Ishikawa (cell line): ENCODE results near the gene DHX8.

Experiments
- CREB1 ChIP-seq: IDR thresholded peaks from 2 replicates; pipeline ENCODE4 v1.6.1; 2012; ENCODE audit warnings: low read depth
- EP300 ChIP-seq: IDR thresholded peaks from 2 replicates; pipeline ENCODE4 v1.6.1; 2012; ENCODE audit warnings: borderline replicate concordance
- NFIC ChIP-seq: IDR thresholded peaks from 2 replicates; pipeline ENCODE4 v1.6.1; 2012
- TAF1 ChIP-seq: IDR thresholded peaks from 2 replicates; pipeline ENCODE4 v1.6.1; 2012; ENCODE audit warnings: low read depth, mild to moderate bottlenecking
- YY1 ChIP-seq: IDR thresholded peaks from 2 replicates; pipeline ENCODE4 v1.6.1; 2012; ENCODE audit warnings: low read depth

DNA sequence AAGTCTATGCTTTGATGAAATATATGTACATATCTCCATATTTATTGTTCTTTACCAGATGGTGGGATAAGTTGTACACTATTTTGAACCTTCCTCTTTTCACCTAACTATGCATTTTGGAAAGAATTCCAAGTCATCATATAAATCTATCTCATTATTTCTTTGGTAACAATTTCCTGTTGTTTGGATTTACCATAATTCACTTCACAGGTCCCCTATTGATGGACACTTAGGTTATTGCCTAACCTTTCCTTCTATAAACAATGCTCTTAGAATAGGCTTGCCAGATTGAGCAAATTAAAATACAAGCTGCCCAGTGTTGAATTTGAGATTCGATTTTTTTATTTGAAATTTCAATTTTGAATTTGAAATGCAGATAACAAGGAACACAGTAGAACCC is 28.9 kb upstream of the DHX8 start:
- TF ChIP-seq NFIC, result no peak
- TF ChIP-seq TAF1, result no peak
- no peak for TF ChIP-seq EP300
- no peak for TF ChIP-seq CREB1
- TF ChIP-seq YY1, result no peak
